Measurements from ENCODE around the gene TSPAN11.

DNA sequence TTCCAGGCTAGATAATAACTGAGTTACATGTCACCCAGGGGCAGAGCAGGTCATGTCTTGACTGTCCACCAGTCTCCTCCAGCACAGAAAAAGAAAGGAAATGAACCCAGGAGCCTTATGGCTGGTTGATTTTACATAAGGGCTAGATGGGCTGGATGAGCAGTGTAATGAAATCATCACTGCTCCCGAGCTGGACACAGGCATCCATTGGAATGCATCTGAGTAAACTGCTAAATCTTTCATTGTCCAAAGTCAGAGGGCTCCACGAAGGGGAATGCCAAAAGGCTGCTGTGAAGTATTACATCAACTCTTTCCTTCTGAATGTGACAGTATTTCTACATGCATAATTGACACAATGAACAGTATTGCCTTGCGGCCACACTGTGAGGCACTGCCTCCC, 30.1 kb upstream of the TSPAN11 start:
- TF ChIP-seq EZH2 (IDR thresholded peaks at IDR 0.05; ENCODE audit: borderline replicate concordance, insufficient read depth, low read depth, low read length, poor library complexity, severe bottlenecking) = no peak
- TF ChIP-seq, protein P1, sequence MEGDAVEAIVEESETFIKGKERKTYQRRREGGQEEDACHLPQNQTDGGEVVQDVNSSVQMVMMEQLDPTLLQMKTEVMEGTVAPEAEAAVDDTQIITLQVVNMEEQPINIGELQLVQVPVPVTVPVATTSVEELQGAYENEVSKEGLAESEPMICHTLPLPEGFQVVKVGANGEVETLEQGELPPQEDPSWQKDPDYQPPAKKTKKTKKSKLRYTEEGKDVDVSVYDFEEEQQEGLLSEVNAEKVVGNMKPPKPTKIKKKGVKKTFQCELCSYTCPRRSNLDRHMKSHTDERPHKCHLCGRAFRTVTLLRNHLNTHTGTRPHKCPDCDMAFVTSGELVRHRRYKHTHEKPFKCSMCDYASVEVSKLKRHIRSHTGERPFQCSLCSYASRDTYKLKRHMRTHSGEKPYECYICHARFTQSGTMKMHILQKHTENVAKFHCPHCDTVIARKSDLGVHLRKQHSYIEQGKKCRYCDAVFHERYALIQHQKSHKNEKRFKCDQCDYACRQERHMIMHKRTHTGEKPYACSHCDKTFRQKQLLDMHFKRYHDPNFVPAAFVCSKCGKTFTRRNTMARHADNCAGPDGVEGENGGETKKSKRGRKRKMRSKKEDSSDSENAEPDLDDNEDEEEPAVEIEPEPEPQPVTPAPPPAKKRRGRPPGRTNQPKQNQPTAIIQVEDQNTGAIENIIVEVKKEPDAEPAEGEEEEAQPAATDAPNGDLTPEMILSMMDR (IDR thresholded peaks at IDR 0.05) = no peak
